ENCODE data around the gene GUCA2A. TPM values are rescaled to one million over a fixed set of nuclear protein-coding genes. Genes with fewer than 3 reads are reported as not detected.

GUCA2A gene
- total and polyA plus RNA-seq, 5 experiments from 2014 or later: not detected

DNA sequence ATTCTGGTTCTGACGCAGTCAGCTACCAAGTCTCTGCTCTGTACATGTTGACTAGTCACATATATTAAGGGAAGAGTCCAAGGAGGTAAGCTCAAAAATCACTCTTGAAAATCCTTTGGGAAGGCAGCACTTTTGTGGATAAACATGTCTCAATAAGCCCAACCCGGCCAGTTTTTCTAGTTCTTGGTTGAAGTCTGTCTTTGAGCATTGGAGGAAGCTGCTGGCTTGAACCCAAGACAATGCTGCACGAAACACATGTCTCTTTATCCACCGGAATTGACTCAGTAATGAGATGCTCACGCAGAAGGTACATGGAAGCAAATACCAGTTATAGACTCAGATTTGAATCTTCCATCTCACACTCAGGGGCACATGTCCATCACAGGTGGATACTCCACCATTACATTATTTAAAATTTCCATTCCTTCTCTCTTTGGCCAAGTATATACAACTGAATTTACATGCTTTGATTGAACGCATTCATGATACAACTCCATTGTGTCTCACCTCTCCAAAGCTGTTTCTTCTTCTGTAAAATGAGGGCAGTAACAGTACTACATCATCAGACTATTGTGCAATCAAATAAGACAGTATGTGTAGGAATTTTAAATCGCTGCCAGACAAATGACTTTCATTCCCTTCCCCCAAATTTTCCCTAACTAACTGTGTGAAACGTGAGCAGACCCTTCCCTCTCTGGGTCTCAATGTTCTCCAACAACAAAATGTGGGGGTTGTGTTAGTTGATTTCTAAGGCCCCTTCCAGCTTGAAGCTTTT lies 9.6 kb upstream of the GUCA2A start:
- ATAC-seq (no peak), DNase-seq (no peak)
- H3K36me3 Mint-ChIP-seq: peaks cover 0 to 16% (median 0%) of the 10 kb centered on the region in 3 donors
- no peaks in the 10 kb centered on the region for H3K27me3 Mint-ChIP-seq
- peak overlapping the region in 4 of 10 donors; percentile 1 to 44 (median 24) for H3K27ac Mint-ChIP-seq
- no peak overlapping the region for H3K4me3 Mint-ChIP-seq
- no peaks in the 10 kb centered on the region for H3K9me3 Mint-ChIP-seq
- H3K4me1 Mint-ChIP-seq: peaks cover 0 to 10% (median 3%) of the 10 kb centered on the region in 4 donors
- POLR2A ChIA-PET: interaction anchor here (1.0 kb wide), 1 partner anchor 160 kb away, joined by 3 read pairs; no protein-coding TSS in a partner anchor

DNA sequence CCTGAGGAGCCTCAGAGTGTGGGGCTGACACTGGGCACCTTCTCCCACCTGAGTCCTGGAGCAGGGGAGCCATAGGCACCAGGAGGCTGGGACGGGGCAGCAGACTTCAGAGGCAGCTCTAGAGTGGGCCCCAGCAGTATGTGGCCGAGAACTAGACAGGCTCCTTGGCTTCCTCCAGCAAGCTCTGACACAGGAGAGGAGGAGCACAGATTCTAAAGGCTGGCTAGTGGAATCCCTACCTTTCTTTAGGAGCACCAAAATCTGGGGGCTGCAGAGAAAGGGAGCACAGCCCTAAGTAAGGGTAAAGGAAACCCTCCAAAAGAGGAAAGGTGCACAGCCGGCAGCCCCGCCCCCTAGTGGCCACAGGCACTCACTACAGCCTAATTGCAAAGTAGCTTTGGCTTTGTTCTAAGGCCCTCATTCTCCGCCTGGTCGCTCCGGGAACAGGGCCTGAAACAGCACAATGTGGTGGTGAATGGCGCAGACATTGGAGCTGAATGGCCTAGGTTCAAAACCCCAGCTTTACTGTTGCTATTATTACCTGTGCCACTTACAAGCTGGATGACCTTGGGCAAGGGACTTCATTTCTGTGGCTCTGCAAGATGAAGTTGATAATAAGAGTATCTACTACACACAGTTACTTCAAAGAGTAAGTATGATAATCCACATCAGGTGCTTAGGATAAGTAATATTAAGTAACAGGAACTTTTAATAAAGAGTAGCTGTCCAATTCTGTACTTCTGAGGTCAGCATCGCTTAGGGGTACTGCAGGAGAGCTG lies 8.8 kb upstream of the GUCA2A start:
- peak overlapping the region in 3 of 10 donors; percentile 8 to 44 (median 40) for H3K27ac Mint-ChIP-seq
- POLR2A ChIA-PET: interaction anchor here (1.0 kb wide), 1 partner anchor 161 kb away, joined by 3 read pairs; no protein-coding TSS in a partner anchor
- no peaks in the 10 kb centered on the region for H3K9me3 Mint-ChIP-seq
- peaks cover 0 to 3% (median 0%) of the 10 kb centered on the region in 5 donors for H3K27me3 Mint-ChIP-seq
- peaks cover 0 to 12% (median 0%) of the 10 kb centered on the region in 3 donors for H3K36me3 Mint-ChIP-seq
- peaks cover 0 to 10% (median 3%) of the 10 kb centered on the region in 4 donors for H3K4me1 Mint-ChIP-seq
- H3K4me3 Mint-ChIP-seq: no peak overlapping the region
- ATAC-seq (peak; percentile 73 to 74), DNase-seq (peak; percentile 30 to 80 (median 66))

DNA sequence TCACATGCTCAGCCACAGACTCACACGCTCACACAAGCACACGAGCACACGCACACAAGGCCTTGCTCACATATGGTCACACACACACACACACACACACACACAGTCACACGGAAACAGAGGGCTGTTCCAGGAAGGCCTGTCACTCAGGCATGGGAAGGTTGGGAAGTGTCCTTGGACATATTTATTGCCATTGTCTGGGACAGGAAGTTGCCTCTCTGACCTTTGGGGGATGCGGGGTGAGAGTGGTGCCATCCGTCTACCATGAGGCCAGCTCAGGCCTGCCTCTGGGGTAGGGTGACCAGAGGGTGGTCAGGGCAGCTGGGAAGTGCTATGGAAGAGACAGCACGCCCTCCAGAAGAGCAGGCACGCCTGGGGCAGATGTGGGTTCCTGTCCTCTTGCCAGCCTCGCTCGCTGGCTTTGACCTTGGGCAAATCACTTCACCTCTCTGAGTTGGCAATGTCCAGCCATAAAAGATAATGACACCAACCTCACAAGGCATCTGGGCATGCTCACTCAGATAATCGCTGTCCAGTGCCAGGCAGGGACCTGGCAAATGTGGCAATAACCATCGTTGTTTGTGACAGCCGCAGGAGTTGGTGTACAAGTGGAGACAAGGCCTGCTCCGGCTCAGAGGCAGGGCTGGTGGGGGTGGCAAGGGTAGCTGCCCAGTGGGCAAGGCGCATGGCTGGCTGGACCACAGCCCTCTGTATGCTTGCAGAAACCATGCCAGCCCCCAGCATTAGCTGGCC lies 8.0 kb upstream of the GUCA2A start:
- Mint-ChIP-seq H3K4me3 (no peak overlapping the region), H3K36me3 (peaks cover 0 to 4% (median 0%) of the 10 kb centered on the region in 3 donors), H3K4me1 (peaks cover 0 to 8% (median 3%) of the 10 kb centered on the region in 4 donors), H3K27me3 (peaks cover 0 to 10% (median 4%) of the 10 kb centered on the region in 5 donors), H3K9me3 (no peaks in the 10 kb centered on the region), H3K27ac (peak overlapping the region in 1 of 10 donors; percentile 71)
- peak in 1 of 2 donors; percentile 9 for ATAC-seq
- POLR2A ChIA-PET: interaction anchor here (1.0 kb wide), 1 partner anchor 161 kb away, joined by 3 read pairs; no protein-coding TSS in a partner anchor
- no peak for DNase-seq

DNA sequence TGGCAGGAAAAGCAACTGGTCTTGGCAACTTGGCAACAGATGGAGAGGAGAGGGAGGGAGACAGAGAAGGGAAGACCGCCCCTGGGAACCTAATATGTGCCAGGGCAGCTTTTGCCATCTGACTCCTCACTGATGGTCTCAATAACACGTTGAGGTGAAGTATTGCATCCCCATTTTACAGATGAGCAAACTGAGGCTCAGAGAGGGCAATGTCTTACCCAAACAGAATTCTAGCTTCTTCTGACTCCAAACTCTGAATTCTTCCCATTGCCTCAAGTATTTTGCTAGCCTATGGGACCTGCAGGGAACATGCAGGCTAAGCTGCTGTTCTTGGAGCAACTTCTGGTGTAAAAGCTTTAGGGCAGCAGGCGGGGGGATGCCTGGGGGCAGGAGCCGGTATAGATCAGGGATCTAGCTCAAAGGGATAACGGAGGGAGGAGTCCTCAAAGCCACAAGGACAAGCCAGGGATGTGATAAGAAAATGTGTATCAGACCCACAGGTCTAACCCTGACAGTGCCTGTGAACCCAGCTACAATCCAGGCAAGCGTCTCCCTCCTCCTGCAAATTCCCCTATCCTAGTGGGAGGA lies 7.2 kb upstream of the GUCA2A start:
- Mint-ChIP-seq H3K36me3 (peaks cover 0 to 2% (median 0%) of the 10 kb centered on the region in 3 donors), H3K4me1 (peaks cover 0 to 6% (median 3%) of the 10 kb centered on the region in 4 donors), H3K27ac (peak overlapping the region in 2 of 10 donors; percentile 73 to 87), H3K27me3 (peaks cover 0 to 18% (median 4%) of the 10 kb centered on the region in 5 donors), H3K4me3 (no peak overlapping the region), H3K9me3 (no peaks in the 10 kb centered on the region)
- POLR2A ChIA-PET: no interaction called here
- DNase-seq (no peak), ATAC-seq (no peak)

DNA sequence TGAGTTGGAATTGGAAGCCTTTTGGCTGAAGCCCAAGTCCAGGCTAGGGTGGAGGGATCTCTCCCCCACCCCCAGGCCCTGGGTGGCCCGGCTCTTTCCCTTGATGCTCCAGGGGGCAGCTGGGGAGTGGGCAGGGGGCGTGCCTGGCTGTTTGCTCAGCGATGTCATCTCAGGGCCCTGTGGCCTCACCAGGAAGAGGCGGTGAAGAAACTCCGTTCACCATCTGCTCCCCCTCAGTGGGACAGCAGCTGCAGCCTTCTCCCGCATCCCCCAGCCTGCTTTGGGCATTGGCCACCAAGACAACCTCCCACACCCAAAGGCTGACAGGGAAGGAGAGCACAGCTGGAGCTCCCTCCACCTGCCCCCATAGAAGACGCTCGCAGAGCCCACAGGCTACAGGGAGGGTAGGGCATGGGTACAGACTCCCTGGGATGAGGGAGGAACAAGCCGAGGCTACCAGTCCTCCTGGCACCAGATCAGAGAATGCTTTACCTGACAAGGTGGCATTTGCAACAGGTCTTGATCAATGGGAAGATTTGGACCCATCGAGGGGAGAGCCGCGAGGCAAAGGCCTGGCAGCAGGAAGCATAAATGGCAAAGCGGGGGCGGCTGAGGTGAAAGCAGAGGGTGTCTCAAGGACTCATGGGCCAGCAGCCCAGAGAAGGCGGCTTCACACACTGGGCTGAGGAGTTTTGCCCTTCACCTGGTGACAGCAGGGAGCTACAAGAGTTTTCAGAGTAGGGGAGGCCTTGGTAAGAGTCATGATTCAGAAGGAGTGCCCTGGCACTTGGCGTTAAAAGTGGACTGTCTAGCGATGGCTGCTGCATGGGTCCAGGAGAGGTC lies 6.5 kb upstream of the GUCA2A start:
- H3K9me3 Mint-ChIP-seq: no peaks in the 10 kb centered on the region

DNA sequence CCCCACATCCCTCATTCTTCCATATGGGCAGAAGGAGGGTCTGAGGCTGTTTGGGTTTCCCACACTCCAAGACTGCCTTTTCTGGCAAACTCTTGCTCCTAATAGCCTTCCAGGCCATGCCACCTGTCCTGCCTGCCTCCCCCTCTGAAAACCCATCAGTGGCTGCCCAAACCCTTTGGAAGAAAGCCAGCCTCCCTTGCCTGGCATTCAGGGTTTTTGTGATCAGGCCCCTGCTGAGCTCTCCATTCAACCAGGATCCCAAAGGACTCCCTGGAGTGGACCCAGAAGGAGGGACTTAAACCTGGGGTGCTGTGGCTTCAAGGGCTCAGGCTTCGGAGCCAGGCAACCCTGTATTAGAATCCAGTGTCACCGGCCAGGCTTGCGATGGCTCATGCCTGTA lies 4.2 kb upstream of the GUCA2A start:
- POLR2A ChIA-PET: no interaction called here
- H3K36me3 Mint-ChIP-seq: no peaks in the 10 kb centered on the region
- no peak overlapping the region for H3K27ac Mint-ChIP-seq
- no peak overlapping the region for H3K4me3 Mint-ChIP-seq
- peaks cover 0 to 7% (median 3%) of the 10 kb centered on the region in 4 donors for H3K4me1 Mint-ChIP-seq
- no peaks in the 10 kb centered on the region for H3K9me3 Mint-ChIP-seq
- no peak for ATAC-seq
- DNase-seq: no peak
- peaks cover 0 to 22% (median 15%) of the 10 kb centered on the region in 5 donors for H3K27me3 Mint-ChIP-seq

More for the DNA sequence above, 6.5 kb upstream of the GUCA2A start:
- peaks cover 0 to 7% (median 3%) of the 10 kb centered on the region in 4 donors for H3K4me1 Mint-ChIP-seq
- POLR2A ChIA-PET: no interaction called here
- no peaks in the 10 kb centered on the region for H3K36me3 Mint-ChIP-seq
- ATAC-seq: no peak
- peak overlapping the region in 4 of 10 donors; percentile 12 to 73 (median 33) for H3K27ac Mint-ChIP-seq
- peak overlapping the region in 1 of 10 donors; percentile 34 for H3K4me3 Mint-ChIP-seq
- peaks cover 0 to 22% (median 11%) of the 10 kb centered on the region in 5 donors for H3K27me3 Mint-ChIP-seq
- no peak for DNase-seq

DNA sequence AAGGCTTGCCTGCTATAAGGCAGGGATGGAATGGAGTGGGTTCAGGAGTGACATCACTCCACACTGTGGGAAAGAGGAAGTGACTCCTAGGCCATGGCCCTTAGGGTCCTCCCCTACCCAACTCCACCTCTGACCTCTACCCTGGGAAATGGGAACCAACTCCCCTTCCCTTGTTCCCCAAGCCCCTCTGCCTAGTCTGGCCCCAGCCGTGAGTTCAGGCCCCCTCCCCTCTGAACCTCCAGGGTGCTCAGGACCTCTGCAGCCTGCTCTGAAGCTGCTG lies 3.8 kb upstream of the GUCA2A start:
- peaks cover 0 to 7% (median 2%) of the 10 kb centered on the region in 4 donors for H3K4me1 Mint-ChIP-seq
- POLR2A ChIA-PET: no interaction called here

DNA sequence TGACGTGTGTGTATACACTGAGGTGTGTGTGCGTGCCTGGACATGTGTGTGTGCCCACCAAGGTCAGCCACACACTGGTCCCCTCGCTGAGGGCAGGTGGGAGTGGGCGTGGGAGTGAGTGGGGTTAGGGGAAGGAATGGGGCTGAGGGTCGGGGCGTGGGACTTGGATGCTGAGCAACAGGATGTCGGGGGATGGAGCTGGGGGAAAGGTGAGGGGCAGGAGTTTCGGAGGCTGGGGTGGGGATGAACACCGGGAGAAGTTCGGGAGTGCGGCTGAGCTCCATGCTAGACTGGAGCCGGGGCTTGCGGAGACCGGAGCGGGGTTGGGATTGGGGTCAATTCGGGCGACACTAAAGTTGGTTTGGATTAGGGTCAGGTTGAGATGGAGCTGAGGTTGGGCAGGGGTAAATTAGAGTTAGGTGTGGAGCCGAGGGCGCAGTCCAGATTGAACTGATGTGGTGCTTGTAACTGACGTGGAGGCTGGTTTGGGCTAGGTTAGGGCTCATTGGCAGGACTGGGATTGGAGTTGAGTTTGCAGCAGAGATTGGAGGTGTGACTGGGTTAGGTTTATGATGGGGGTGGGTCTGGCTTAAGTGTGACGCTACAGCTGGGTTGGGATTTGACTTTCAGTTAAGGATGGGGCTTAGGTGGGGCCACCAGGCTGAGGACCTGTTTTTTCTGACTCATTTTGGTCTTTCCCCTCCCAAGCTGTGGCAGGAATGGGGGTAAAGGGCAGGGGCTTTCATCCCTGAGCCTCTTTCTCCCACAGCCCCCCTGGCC lies 3.3 kb upstream of the GUCA2A start:
- peaks cover 0 to 25% (median 15%) of the 10 kb centered on the region in 5 donors for H3K27me3 Mint-ChIP-seq
- POLR2A ChIA-PET: no interaction called here
- no peaks in the 10 kb centered on the region for H3K36me3 Mint-ChIP-seq
- H3K4me3 Mint-ChIP-seq: no peak overlapping the region
- DNase-seq (no peak), ATAC-seq (no peak)
- peaks cover 0 to 7% (median under 1%) of the 10 kb centered on the region in 4 donors for H3K4me1 Mint-ChIP-seq
- no peaks in the 10 kb centered on the region for H3K9me3 Mint-ChIP-seq
- H3K27ac Mint-ChIP-seq: peak overlapping the region in 1 of 10 donors; percentile 18

More for the DNA sequence above, 3.8 kb upstream of the GUCA2A start:
- Mint-ChIP-seq H3K4me3 (no peak overlapping the region), H3K9me3 (no peaks in the 10 kb centered on the region), H3K36me3 (no peaks in the 10 kb centered on the region), H3K27me3 (peaks cover 0 to 22% (median 15%) of the 10 kb centered on the region in 5 donors), H3K27ac (no peak overlapping the region)
- no peak for ATAC-seq
- no peak for DNase-seq

DNA sequence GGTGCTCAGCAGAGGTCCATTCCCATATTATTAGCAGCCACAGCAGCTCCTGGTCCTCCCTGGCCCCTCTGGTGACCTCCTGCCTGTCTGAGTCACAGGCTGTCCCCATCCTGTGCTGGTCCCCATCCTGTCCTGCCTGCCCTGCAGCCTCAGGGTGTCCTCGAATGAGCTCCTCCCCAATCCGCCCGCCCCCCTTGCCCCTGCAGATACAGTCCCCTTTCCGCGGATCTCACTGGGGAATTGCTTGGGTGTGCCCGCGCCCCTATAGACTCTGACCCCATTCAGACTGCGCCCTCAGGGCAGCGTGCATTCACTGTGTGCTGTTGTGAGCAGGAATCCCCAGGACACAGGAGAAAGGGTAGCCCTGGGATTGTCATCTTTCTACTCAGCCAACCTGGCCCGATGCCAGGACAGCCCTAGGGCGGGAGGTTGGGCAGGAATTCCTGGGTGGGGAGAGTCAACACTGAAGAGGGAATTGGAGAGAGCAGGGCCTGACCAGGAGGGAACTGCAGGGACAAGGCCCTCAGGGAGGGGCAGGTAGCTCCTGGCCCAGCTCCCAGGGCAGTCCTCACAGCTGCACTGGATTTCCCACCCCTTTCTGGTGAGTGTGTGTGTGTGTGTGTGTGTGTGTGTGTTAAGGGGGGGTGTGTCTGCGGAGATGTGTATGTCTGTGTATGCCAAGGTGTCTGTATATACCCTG lies 1.1 kb upstream of the GUCA2A start:
- Mint-ChIP-seq H3K27me3 (peaks cover 3 to 29% (median 15%) of the 10 kb centered on the region in 5 donors), H3K9me3 (peaks cover 0 to 9% (median 7%) of the 10 kb centered on the region in 9 donors), H3K27ac (peak overlapping the region in 1 of 10 donors; percentile 23), H3K4me1 (peaks cover 0 to 5% (median 2%) of the 10 kb centered on the region in 4 donors), H3K4me3 (no peak overlapping the region), H3K36me3 (peaks cover 2 to 6% (median 2%) of the 10 kb centered on the region in 3 donors)
- POLR2A ChIA-PET: no interaction called here
- DNase-seq: no peak
- no peak for ATAC-seq

All from naive thymus-derived CD8-positive, alpha-beta T cell (primary cell).